ENCODE results near the gene CGA.

CGA gene

DNA sequence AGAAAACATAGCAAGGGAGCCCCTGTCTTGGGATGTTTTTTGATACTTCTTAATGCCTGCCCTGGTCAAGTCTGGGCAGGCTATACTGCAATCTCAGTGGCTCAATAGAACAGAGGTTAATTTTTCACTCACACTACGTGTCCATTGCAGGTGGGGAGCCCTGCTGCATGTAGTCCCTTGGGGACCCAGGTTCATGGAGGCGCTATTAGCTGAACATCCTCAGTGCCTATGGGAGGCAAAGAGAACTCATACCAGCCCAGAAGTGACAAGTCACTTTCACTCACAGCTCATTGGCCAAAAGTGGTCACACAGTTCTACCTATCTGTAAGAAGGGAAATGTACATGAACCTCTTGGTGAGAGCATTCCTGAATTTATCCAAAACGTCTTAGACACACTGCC, 23.2 kb downstream of the CGA start:
- H3K27ac ChIP-seq: no peak overlapping the region
- TF ChIP-seq, protein P1, sequence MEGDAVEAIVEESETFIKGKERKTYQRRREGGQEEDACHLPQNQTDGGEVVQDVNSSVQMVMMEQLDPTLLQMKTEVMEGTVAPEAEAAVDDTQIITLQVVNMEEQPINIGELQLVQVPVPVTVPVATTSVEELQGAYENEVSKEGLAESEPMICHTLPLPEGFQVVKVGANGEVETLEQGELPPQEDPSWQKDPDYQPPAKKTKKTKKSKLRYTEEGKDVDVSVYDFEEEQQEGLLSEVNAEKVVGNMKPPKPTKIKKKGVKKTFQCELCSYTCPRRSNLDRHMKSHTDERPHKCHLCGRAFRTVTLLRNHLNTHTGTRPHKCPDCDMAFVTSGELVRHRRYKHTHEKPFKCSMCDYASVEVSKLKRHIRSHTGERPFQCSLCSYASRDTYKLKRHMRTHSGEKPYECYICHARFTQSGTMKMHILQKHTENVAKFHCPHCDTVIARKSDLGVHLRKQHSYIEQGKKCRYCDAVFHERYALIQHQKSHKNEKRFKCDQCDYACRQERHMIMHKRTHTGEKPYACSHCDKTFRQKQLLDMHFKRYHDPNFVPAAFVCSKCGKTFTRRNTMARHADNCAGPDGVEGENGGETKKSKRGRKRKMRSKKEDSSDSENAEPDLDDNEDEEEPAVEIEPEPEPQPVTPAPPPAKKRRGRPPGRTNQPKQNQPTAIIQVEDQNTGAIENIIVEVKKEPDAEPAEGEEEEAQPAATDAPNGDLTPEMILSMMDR (conservative IDR thresholded peaks at IDR 0.05): no peak

DNA sequence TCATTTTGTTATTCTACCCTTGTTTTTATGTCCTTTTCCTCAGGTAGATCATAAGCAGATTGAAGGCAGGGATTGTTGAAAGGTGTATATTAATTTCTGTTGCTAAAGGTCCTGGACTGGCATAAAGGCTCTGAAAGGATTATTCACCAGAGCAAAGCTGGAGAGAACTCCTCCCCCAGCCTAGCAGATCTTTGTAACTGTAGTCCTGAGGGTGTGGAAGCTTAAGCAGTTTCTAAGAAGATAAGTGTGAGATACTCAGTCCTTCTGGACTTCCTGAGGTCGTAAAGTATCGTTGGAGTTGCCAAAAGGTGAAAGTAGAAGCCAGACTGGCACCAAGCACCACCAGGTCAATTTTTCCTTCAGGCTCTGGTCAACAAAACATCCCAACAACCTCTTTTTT, 24.2 kb downstream of the CGA start:
- TF ChIP-seq, protein P1 (conservative IDR thresholded peaks at IDR 0.05): no peak
- H3K27ac ChIP-seq: no peak overlapping the region

DNA sequence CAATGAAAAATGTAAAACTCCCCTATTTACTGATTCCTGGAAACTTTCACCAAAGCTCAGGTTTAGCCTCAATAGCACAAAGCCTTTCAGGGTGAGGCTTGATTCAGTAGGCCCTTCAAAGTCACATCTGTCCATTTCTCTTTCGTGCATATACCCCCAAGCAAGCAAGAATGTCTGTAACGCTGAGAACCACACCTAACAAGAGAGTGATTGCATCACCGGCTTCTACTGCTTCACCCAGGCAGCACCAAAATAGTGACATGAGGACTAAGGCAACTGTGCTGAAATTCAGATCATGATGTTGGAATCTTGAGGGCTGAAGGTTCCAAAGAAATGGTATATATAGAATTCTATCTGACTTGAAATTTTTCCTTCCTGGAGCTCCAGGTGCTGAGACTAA, 26.1 kb downstream of the CGA start:
- TF ChIP-seq, protein P1 (conservative IDR thresholded peaks at IDR 0.05): no peak
- no peak overlapping the region for H3K27ac ChIP-seq

DNA sequence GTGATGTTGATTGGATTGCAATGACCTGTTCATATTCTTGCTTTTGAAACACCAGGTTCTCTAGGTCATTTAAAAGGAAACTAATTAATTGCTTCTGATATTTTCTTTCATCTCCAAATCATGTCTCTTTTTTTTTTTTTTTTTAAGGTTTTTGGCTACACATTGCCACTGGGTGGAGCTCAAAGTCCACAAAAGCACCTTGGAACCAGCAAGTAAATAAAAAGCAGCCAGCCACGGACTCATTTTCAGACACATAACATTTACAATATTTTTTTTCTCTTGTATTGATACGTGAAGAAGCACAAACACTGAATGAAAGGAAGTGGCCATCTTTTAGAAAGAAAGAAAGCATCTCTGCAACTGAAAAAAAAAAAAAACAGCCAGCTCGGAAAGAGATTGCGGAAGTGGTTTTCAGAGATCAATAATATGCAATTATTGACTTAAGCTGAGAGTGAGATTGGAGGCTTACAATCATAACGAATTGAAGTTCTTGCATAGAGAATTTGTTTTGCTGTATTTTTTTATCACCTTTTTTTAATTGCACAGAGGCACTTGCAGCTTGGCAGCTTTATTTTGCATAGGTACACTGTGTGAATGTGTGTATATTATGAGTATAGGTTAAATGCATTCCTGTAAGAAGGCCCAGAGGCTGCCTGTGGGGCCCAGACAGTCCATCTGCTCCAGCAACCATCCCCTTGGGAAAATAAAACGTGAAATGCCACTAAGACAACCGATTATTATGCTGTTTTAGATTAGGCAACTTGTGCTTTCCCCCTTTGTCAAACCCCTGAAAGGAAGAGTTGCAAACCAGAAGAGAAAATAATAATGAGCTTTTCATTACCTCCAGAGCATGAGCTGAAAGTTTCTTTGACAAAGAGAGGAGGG, 28.2 kb downstream of the CGA start:
- TF ChIP-seq, protein P1 (conservative IDR thresholded peaks at IDR 0.05): peak; percentile 68

DNA sequence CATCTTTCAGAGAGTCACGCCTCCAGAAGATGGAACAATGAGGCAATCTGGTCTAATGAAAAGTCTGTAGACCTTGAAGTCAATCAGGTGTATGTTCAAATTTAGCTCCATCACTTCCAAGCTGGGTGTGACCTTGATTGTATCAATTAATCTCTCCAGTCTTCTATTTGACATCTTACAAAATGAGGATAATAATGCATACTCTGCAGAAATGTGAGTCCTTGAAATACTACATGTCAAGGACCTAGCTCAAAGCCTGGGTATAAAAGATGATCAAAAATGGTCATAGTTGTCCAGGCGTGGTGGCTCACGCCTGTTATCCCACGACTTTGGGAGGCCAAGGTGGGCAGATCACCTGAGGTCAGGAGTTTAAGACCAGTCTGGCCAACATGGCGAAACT, 29.8 kb downstream of the CGA start:
- H3K27ac ChIP-seq: no peak overlapping the region
- TF ChIP-seq, protein P1 (conservative IDR thresholded peaks at IDR 0.05): no peak

More for the DNA sequence above, 28.2 kb downstream of the CGA start:
- peak overlapping the region; percentile 50; the same call in 1 of the 2 replicates for H3K27ac ChIP-seq

DNA sequence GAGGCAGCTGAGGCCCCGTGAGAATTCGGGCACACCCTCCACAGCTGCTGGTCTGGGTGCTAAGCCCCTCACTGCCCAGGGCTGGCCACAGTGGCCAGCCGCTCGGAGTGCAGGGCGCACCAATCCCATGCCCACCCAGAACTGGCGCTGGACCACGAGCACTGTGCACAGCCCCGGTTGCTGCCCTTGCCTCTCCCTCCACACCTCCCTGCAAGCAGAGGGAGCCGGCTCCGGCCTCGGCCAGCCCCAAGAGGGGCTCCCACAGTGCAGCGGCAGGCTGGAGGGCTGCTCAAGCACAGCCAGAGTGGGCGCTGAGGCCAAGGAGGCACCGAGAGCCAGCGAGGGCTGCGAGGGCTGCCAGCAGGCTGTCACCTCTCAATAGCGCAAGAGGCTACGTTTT, 35.0 kb downstream of the CGA start:
- no peak overlapping the region for H3K27ac ChIP-seq
- TF ChIP-seq, protein P1 (conservative IDR thresholded peaks at IDR 0.05): no peak

DNA sequence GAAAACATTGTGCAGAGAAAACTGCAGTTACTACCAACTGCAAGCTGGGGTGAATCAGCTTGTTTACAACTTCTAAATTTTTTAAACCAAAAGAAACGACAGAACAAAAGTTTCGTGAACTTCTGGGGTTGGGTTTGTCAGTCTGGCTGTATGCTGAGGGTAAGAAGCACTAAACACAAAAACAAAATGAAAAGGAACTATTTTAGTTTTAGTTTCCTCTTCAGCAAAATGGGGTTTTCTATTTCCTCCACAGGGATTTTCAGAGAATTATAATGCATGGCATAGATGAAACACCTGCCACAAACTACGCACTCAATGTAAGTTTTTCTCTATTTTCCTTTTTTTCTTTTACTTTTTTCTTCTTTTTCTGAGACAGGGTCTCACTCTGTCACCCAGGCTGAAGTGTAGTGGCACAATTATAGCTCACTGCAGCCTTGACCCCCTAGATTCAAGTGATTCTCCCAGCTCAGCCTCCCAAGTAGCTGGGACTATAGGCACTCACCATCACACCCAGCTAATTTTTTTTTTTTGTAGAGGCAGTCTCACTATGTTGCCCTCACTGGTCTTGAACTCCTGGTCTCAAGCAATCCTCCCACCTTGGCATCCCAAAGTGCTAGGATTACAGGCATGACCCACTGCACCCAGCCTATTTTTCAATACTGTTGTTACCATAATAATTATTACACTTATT, 40.6 kb downstream of the CGA start:
- TF ChIP-seq, protein P1 (conservative IDR thresholded peaks at IDR 0.05): no peak
- no peak overlapping the region for H3K27ac ChIP-seq

All from VCaP (cell line).